ENCODE results near the gene NLGN1. TPM values are rescaled to one million over a fixed set of nuclear protein-coding genes. Genes with fewer than 3 reads are reported as not detected.

NLGN1 gene
- total RNA-seq, 1 donor from 2014 or later = 4.5 TPM

- no peak for DNase-seq (ENCODE audit: low read depth)
- H3K4me3 ChIP-seq (ENCODE audit: low read depth, low read length) = no peak overlapping the region
- TF ChIP-seq CTCF (IDR thresholded peaks at IDR 0.05; ENCODE audit: insufficient read depth, low read length, poor library complexity, severe bottlenecking) = no peak
- no peaks in the 10 kb centered on the region for H3K27me3 ChIP-seq (ENCODE audit: control insufficient read depth, insufficient read depth, low read length)
- no peaks in the 10 kb centered on the region for H3K36me3 ChIP-seq (ENCODE audit: control insufficient read depth, insufficient read depth, low read length)
Measured at GRCh38 chr3:174170248-174170647, 772.7 kb downstream of the NLGN1 start.

- no peak for TF ChIP-seq CTCF (IDR thresholded peaks at IDR 0.05; ENCODE audit: insufficient read depth, low read length, poor library complexity, severe bottlenecking)
- Histone ChIP-seq H3K4me3 (ENCODE audit: low read depth, low read length) (no peak overlapping the region), H3K27me3 (ENCODE audit: control insufficient read depth, insufficient read depth, low read length) (no peaks in the 10 kb centered on the region), H3K36me3 (ENCODE audit: control insufficient read depth, insufficient read depth, low read length) (no peaks in the 10 kb centered on the region)
- DNase-seq (ENCODE audit: low read depth) = no peak
Measured at GRCh38 chr3:174186377-174186989, 788.9 kb downstream of the NLGN1 start.

- no peak for TF ChIP-seq CTCF (IDR thresholded peaks at IDR 0.05; ENCODE audit: insufficient read depth, low read length, poor library complexity, severe bottlenecking)
- Histone ChIP-seq H3K36me3 (ENCODE audit: control insufficient read depth, insufficient read depth, low read length) (no peaks in the 10 kb centered on the region), H3K4me3 (ENCODE audit: low read depth, low read length) (no peak overlapping the region), H3K27me3 (ENCODE audit: control insufficient read depth, insufficient read depth, low read length) (no peaks in the 10 kb centered on the region)
- DNase-seq (ENCODE audit: low read depth) = no peak
Measured at GRCh38 chr3:174191380-174191779, 793.8 kb downstream of the NLGN1 start.

- H3K4me3 ChIP-seq (ENCODE audit: low read depth, low read length) = no peak overlapping the region
- no peaks in the 10 kb centered on the region for H3K36me3 ChIP-seq (ENCODE audit: control insufficient read depth, insufficient read depth, low read length)
- DNase-seq (ENCODE audit: low read depth) = no peak
- no peaks in the 10 kb centered on the region for H3K27me3 ChIP-seq (ENCODE audit: control insufficient read depth, insufficient read depth, low read length)
- no peak for TF ChIP-seq CTCF (IDR thresholded peaks at IDR 0.05; ENCODE audit: insufficient read depth, low read length, poor library complexity, severe bottlenecking)
Measured at GRCh38 chr3:174191895-174192294, 794.4 kb downstream of the NLGN1 start.

- no peak for DNase-seq (ENCODE audit: low read depth)
- H3K4me3 ChIP-seq (ENCODE audit: low read depth, low read length) = no peak overlapping the region
- no peaks in the 10 kb centered on the region for H3K27me3 ChIP-seq (ENCODE audit: control insufficient read depth, insufficient read depth, low read length)
- H3K36me3 ChIP-seq (ENCODE audit: control insufficient read depth, insufficient read depth, low read length) = no peaks in the 10 kb centered on the region
- TF ChIP-seq CTCF (IDR thresholded peaks at IDR 0.05; ENCODE audit: insufficient read depth, low read length, poor library complexity, severe bottlenecking) = no peak
Measured at GRCh38 chr3:174192471-174192870, 794.9 kb downstream of the NLGN1 start.

- no peak overlapping the region for H3K4me3 ChIP-seq (ENCODE audit: low read depth, low read length)
- DNase-seq (ENCODE audit: low read depth) = no peak
- no peaks in the 10 kb centered on the region for H3K36me3 ChIP-seq (ENCODE audit: control insufficient read depth, insufficient read depth, low read length)
- no peak for TF ChIP-seq CTCF (IDR thresholded peaks at IDR 0.05; ENCODE audit: insufficient read depth, low read length, poor library complexity, severe bottlenecking)
- H3K27me3 ChIP-seq (ENCODE audit: control insufficient read depth, insufficient read depth, low read length) = no peaks in the 10 kb centered on the region
Measured at GRCh38 chr3:174193604-174194003, 796.1 kb downstream of the NLGN1 start.
